SK-N-MC (cell line): ENCODE results near the gene NOS3.
A peak's percentile ranks its signal among the peaks of the same experiment; 100 is the strongest.

Experiments used
- DNase-seq: peaks from one replicate; pipeline ENCODE4 v3.0.0-alpha.2; 2011; ENCODE audit warnings: low read depth, low spot score
- H3K27ac ChIP-seq: fragments of 200-600 bp; sonication (generic); 2 replicates; pipeline ENCODE4 v1.5.1; 2016; ENCODE audit warnings: mixed run types
- H3K36me3 ChIP-seq: fragments of 200-600 bp; sonication (generic); 2 replicates; pipeline ENCODE4 v1.6.1; 2017; ENCODE audit warnings: antibody characterized with exemption, low read length, mixed read lengths; ENCODE audit not compliant: insufficient read depth
- H3K4me3 ChIP-seq: fragments of 200-600 bp; sonication (generic); 2 replicates; pipeline ENCODE4 v1.5.1; 2016
- H3K9ac ChIP-seq: fragments of 200-600 bp; sonication (generic); 2 replicates; pipeline ENCODE4 v1.8.0; 2017; ENCODE audit warnings: mixed run types, mixed read lengths; ENCODE audit not compliant: insufficient read length
- H3K9me3 ChIP-seq: fragments of 200-600 bp; sonication (generic); 2 replicates; pipeline ENCODE4 v1.6.1; 2017; ENCODE audit warnings: low read depth, mild to moderate bottlenecking, antibody characterized with exemption, low read length, moderate library complexity, mixed read lengths
- EZH2 ChIP-seq: fragments of 200-600 bp; sonication (generic); IDR thresholded peaks from one replicate; pipeline ENCODE4 v1.6.1; 2017; ENCODE audit warnings: antibody characterized with exemption
- FOXP2 ChIP-seq: optimal IDR thresholded peaks from 2 replicates; pipeline ENCODE3; 2011; ENCODE audit warnings: mild to moderate bottlenecking, moderate library complexity; ENCODE audit not compliant: insufficient read depth; ENCODE audit errors: extremely low read length, control extremely low read depth
- POLR2AphosphoS5 ChIP-seq: IDR thresholded peaks from 2 replicates; pipeline ENCODE4 v1.6.1; 2012; ENCODE audit warnings: mild to moderate bottlenecking, low read depth, low read length, borderline replicate concordance

The NOS3 gene

DNA sequence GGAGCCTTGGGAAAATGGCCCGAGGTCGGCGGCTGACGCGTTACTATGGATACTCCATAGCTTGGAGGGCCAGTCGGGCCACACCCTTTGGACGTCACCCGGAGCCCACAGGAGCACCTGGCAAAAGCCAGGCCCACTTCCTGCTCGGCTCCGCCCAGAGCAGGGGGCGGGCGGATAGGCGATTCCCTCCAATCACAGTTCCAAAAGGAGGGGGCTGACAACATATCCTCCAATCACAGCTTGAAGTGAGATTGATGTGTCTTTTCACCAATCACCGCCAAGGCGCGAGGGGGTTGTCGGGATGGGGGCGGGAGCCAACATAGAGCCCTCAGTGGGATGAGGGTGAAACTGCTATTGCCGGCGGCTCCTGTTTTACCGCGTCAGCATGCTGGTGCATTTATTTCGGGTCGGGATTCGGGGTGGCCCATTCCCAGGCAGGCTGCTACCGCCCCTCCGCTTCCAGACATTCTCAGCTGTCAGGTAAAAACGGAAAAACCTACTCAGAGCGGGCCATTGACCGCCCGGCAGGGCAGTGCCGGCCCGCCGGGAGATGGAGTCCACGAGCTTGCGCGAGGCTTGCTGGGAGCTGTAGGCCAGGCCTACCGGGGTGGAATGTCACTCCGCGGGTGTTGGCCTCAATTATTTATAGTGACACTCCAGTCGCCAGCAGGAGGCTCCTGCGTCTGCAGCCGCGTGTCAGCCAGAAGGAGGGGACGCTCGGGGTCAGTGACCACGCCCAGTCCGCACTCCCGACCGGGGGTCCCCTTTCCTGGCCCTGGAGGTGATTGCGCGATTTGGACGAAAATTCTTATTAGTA lies 37.5 kb downstream of the NOS3 start, which contains the start of gene ABCB8:
Gene ABCB8 (plus strand): TSS at position 320 of the 817 bp plus-strand sequence. CDS start 66 bp downstream, at position 386.
- Histone ChIP-seq H3K9me3 (no peaks in the 10 kb centered on the region), H3K27ac (no peak within 1 kb of the TSS; the same call in 1 of the 2 replicates), H3K36me3 (no peaks in the 10 kb centered on the region), H3K4me3 (peak within 1 kb of the TSS; percentile 90), H3K9ac (peak within 1 kb of the TSS; percentile 93)
- no peak for TF ChIP-seq FOXP2
- TF ChIP-seq POLR2AphosphoS5: peak; percentile 85
- TF ChIP-seq EZH2: no peak
- DNase-seq: peak; percentile 98

GRCh38 chr7:151028948-151029501 lies 38.2 kb downstream of the NOS3 start:
- Histone ChIP-seq H3K4me3 (peak overlapping the region; percentile 90), H3K27ac (no peak overlapping the region; the same call in 1 of the 2 replicates), H3K36me3 (no peaks in the 10 kb centered on the region; the same call in 1 of the 2 replicates), H3K9ac (peak overlapping the region; percentile 93), H3K9me3 (no peaks in the 10 kb centered on the region)
- no peak for TF ChIP-seq FOXP2
- no peak for TF ChIP-seq EZH2
- DNase-seq: no peak

GRCh38 chr7:151031011-151031410 lies 40.2 kb downstream of the NOS3 start:
- H3K4me3 ChIP-seq: no peak overlapping the region
- H3K9me3 ChIP-seq: no peaks in the 10 kb centered on the region
- no peak for DNase-seq
- peaks cover 11% of the 10 kb centered on the region; the same call in 1 of the 2 replicates for H3K36me3 ChIP-seq
- TF ChIP-seq POLR2AphosphoS5 (no peak), FOXP2 (no peak), EZH2 (no peak)
- no peak overlapping the region for H3K9ac ChIP-seq
- no peak overlapping the region for H3K27ac ChIP-seq

DNA sequence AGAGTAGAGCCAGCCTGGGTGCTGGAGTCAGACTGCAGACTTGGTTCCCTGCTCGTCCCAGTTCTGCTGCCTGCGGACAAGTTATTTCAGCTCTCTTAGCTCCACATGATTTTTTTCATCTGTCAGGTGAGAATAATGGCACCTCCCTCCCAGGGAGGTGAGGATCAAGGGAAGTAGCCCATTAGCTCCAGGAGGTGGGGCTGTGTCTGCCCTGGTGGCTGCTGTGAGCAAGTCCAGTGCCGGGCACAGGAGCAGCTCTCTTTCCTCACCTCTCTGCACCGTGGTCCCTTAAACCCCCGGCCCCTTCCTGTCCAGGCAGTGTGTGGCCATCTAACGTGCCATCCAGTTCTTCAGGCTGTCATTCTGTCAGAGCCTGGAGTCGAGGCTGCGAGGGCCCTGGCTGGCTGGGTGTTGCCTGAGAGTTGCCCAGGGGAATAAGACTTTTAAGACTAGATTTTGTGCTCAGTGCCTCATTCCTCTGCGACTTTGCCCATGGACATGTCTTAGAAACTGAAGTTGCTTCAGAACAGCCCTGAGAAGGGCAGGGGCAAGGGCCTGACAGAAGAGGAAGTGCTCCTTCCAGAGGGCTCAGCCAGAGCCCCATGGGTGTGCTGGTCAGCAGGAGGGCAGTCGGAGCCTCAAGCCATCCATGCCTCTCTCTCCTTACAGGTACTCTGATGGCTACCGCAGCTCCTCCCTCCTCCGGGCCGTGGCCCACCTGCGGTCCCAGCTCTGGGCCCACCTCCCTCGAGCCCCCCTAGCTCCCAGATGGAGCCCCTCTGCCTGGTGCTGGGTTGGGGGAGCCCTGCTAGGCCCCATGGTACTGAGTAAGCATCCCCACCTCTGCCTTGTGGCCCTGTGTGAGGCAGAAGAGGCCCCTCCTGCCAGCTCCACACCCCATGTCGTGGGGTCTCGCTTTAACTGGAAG lies 42.4 kb downstream of the NOS3 start:
- no peak overlapping the region for H3K27ac ChIP-seq
- peaks cover 11% of the 10 kb centered on the region; the same call in 1 of the 2 replicates for H3K36me3 ChIP-seq
- no peaks in the 10 kb centered on the region for H3K9me3 ChIP-seq
- no peak overlapping the region for H3K9ac ChIP-seq
- no peak overlapping the region for H3K4me3 ChIP-seq
- TF ChIP-seq POLR2AphosphoS5 (no peak), EZH2 (no peak), FOXP2 (no peak)
- DNase-seq: no peak

GRCh38 chr7:151033864-151034249 lies 43.0 kb downstream of the NOS3 start:
- no peak for DNase-seq
- no peak overlapping the region for H3K9ac ChIP-seq
- no peak overlapping the region for H3K27ac ChIP-seq
- H3K36me3 ChIP-seq: peaks cover 11% of the 10 kb centered on the region; the same call in 1 of the 2 replicates
- no peaks in the 10 kb centered on the region for H3K9me3 ChIP-seq
- no peak overlapping the region for H3K4me3 ChIP-seq
- TF ChIP-seq FOXP2 (no peak), POLR2AphosphoS5 (no peak), EZH2 (no peak)

DNA sequence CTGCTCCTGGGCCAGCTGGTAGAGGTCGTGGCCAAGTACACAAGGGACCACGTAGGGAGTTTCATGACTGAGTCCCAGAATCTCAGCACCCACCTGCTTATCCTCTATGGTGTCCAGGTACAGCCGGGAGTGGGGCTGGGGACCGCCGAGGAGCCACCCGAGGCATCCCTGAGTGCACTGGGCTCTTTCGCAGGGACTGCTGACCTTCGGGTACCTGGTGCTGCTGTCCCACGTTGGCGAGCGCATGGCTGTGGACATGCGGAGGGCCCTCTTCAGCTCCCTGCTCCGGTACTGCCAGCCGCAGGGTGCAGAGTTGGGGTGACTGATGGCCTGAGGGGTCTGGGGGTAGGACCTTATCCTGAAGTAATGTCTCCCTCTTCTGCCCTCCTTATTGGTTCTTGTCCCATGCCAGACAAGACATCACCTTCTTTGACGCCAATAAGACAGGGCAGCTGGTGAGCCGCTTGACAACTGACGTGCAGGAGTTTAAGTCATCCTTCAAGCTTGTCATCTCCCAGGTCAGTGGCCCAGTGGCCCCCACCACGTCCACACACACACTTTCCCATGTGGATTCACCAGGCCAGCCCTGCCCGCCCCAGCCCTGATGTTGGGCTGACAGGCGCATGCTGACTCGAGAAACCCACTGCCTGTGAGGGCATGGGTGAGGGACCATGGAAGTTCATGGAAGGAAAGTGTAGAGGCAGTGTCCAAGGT lies 43.7 kb downstream of the NOS3 start:
- Histone ChIP-seq H3K4me3 (no peak overlapping the region), H3K36me3 (peaks cover 11% of the 10 kb centered on the region; the same call in 1 of the 2 replicates), H3K9ac (no peak overlapping the region), H3K27ac (no peak overlapping the region), H3K9me3 (no peaks in the 10 kb centered on the region)
- TF ChIP-seq EZH2: no peak
- TF ChIP-seq POLR2AphosphoS5: no peak
- no peak for TF ChIP-seq FOXP2
- no peak for DNase-seq

- no peak overlapping the region for H3K27ac ChIP-seq
- H3K36me3 ChIP-seq: peaks cover 11% of the 10 kb centered on the region; the same call in 1 of the 2 replicates
- no peak for DNase-seq
- H3K4me3 ChIP-seq: no peak overlapping the region
- H3K9ac ChIP-seq: no peak overlapping the region
- no peaks in the 10 kb centered on the region for H3K9me3 ChIP-seq
- TF ChIP-seq EZH2 (no peak), FOXP2 (no peak), POLR2AphosphoS5 (no peak)
Observed at GRCh38 chr7:151035026-151035717, 44.4 kb downstream of the NOS3 start.
